ENCODE measurements around the gene MIA.

DNA sequence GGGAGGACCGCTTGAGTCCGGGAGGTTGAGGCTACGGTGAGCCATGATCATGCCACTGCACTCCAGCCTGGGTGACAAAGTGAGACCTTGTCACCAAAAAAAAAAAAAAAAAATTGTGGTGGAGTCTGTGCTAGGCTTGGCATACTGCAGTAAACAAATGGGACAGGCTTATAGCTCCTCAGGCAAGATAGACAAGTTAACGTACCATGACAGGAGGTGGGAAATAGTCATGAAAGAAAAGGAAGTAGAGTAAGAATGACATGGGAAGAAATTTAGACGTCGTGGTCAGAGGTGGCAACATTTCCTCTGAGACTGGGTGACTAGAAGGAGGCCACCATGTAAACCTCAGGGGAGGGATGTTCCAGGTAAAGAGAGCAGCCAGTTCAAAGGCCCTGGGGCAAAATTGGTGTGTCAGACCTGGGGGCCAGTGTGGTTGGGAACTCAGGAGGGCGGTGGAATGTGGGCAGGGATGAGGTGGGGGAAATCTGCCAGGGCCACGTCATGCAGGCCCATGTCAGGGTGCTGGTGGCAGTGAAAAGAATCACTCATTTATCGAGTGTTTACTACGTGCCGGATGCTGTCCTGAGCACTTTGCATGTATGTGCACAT, 18.7 kb upstream of the MIA start:
- TF ChIP-seq EZH2phosphoT487 (IDR thresholded peaks at IDR 0.05) (no peak), CTCF (IDR thresholded peaks at IDR 0.05) (no peak), EZH2 (IDR thresholded peaks at IDR 0.05) (no peak)

Measured in neural progenitor cell (in vitro differentiated cells).